ENCODE data around the gene MADCAM1. TPM values are rescaled to one million over a fixed set of nuclear protein-coding genes. Genes with fewer than 3 reads are reported as not detected.

Gene MADCAM1
- total RNA-seq, 1 donor from 2014 or later: 0.98 TPM

DNA sequence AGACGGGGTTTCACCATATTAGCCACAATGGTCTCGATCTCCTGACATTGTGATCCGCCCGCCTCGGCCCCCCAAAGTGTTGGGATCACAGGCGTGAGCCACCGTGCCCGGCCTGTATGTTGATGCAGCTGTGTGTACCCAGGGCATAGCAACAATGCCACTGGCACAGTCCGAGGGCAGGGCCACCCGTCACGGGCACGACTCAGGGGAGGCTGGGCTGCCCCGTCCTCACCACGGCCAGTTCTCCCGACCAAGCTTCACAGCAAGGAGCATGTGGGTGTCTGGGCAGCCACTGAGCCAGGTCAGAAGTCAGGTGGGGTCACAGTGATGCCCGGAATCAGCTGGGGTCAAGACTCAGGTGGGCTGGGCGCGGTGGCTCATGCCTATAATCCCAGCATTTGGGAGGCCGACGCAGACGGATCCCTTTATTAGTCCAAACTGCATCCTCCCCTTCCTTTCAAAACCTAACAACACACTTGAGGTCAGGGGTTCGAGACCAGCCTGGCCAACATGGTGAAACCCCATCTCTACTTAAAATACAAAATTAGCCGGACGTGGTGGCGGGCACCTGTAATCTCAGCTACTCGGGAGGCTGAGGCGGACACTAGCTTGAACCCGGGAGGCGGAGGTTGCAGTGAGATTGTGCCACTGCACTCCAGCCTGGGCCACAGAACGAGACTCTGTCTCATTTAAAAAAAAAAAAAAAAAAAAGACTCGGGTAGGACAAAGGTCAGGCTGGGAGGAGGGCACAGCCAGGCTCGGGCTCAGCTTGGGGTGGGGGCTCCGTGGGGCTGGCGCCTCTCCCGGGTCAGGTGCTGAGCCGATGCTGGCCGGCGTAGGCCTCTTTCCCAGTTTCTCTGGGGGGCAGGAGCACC lies 34.1 kb downstream of the MADCAM1 start:
- TF ChIP-seq, protein P1, sequence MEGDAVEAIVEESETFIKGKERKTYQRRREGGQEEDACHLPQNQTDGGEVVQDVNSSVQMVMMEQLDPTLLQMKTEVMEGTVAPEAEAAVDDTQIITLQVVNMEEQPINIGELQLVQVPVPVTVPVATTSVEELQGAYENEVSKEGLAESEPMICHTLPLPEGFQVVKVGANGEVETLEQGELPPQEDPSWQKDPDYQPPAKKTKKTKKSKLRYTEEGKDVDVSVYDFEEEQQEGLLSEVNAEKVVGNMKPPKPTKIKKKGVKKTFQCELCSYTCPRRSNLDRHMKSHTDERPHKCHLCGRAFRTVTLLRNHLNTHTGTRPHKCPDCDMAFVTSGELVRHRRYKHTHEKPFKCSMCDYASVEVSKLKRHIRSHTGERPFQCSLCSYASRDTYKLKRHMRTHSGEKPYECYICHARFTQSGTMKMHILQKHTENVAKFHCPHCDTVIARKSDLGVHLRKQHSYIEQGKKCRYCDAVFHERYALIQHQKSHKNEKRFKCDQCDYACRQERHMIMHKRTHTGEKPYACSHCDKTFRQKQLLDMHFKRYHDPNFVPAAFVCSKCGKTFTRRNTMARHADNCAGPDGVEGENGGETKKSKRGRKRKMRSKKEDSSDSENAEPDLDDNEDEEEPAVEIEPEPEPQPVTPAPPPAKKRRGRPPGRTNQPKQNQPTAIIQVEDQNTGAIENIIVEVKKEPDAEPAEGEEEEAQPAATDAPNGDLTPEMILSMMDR (IDR thresholded peaks at IDR 0.05; ENCODE audit: unreplicated experiment): no peak
- Mint-ChIP-seq H3K4me3 (peak overlapping the region; percentile 77), H3K27me3 (ENCODE audit: low read depth) (peaks cover 1% of the 10 kb centered on the region), H3K27ac (peak overlapping the region; percentile 79), H3K4me1 (peaks cover 20% of the 10 kb centered on the region), H3K36me3 (no peaks in the 10 kb centered on the region), H3K9me3 (no peaks in the 10 kb centered on the region)
- peak in 1 of 2 experiments; percentile 15 for DNase-seq (ENCODE audit: low spot score in 2 of 2, unreplicated experiment in 2 of 2)

DNA sequence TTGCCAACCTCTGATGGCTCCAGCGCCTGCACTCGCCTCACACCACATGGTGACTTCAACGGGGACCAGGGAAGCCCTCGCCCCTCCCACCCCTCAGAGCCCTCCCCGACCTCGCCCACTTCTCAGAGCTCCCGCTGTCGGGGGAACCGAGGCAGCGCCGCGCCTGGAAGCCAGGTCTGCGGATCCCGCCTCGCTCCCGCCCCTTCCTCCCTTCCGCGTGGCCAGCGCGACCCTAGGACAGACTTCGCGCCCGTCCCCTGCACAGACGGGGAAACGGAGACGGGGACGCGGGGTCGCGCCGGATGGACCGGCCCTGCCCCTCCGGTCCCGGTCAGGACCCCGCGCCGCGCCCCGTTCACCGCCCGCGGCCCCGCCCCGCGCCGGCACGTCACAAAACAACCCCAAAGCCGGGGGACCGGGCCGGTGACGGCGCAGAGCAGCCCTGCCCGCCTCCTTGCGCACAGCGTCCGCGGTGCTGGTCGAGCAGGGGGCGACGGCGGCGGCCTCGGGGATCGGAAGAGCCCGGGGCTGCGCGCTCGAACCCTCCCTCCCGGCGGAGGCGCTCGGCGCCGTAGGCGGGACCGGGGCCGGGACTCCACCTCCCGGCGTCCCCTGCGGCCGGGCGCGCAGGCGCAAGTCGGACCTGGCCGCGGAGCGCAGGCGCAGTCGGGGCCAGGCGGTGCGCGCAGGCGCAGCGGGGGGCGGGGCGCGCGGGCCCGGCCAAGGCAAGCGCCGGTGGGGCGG lies 34.9 kb downstream of the MADCAM1 start:
- no peaks in the 10 kb centered on the region for H3K36me3 Mint-ChIP-seq
- DNase-seq (ENCODE audit: low spot score in 2 of 2, unreplicated experiment in 2 of 2): peak; percentile 87 to 97
- H3K4me3 Mint-ChIP-seq: peak overlapping the region; percentile 77
- peak overlapping the region; percentile 79 for H3K27ac Mint-ChIP-seq
- no peaks in the 10 kb centered on the region for H3K27me3 Mint-ChIP-seq (ENCODE audit: low read depth)
- TF ChIP-seq, protein P1 (IDR thresholded peaks at IDR 0.05; ENCODE audit: unreplicated experiment): no peak
- peaks cover 18% of the 10 kb centered on the region for H3K4me1 Mint-ChIP-seq
- H3K9me3 Mint-ChIP-seq: no peaks in the 10 kb centered on the region

DNA sequence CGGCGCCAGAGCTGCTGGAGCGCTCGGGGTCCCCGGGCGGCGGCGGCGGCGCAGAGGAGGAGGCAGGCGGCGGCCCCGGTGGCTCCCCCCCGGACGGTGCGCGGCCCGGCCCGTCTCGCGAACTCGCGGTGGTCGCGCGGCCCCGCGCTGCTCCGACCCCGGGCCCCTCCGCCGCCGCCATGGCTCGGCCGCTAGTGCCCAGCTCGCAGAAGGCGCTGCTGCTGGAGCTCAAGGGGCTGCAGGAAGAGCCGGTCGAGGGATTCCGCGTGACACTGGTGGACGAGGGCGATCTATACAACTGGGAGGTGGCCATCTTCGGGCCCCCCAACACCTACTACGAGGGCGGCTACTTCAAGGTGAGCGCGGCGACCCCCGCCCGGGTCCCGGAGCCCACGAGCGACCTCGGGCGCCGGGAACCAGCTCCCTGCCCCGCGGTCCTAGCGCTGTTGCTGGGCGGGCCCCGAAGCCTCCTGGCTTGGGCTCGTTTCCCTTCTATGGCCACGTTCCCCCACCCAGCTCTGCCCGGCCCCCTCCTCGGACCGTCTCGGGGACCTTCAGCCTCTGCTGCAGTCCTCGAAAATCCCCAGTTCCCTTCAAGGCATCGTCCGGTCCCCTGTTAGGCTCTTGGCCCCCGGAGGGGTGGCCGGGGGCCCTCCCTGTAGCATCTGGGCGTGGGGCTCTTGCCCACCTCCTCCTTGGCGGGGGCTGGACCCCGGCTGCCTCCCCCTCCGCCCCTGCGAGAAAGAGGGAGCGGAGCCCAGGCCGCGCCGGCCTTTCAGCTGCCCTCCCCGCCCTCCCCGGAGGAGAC lies 35.7 kb downstream of the MADCAM1 start, which contains the start of gene CDC34:
CDC34 (plus strand) TSS at position 8 of the 808 bp plus-strand sequence; CDS start at position 180, 172 bp downstream.
- no peak for DNase-seq (ENCODE audit: low spot score in 2 of 2, unreplicated experiment in 2 of 2)
- Mint-ChIP-seq H3K27ac (peak within 1 kb of the TSS; percentile 98), H3K4me3 (peak within 1 kb of the TSS; percentile 91)

GRCh38 chr19:532561-533363 lies 36.5 kb downstream of the MADCAM1 start:
- DNase-seq (ENCODE audit: low spot score in 2 of 2, unreplicated experiment in 2 of 2): no peak
- Mint-ChIP-seq H3K4me3 (peak overlapping the region; percentile 91), H3K4me1 (peaks cover 18% of the 10 kb centered on the region), H3K27ac (peak overlapping the region; percentile 98), H3K36me3 (no peaks in the 10 kb centered on the region), H3K27me3 (ENCODE audit: low read depth) (no peaks in the 10 kb centered on the region), H3K9me3 (no peaks in the 10 kb centered on the region)
- TF ChIP-seq, protein P1 (IDR thresholded peaks at IDR 0.05; ENCODE audit: unreplicated experiment): no peak

More for the DNA sequence above, 35.7 kb downstream of the MADCAM1 start, which contains the start of gene CDC34:
- Mint-ChIP-seq H3K9me3 (no peaks in the 10 kb centered on the region), H3K27me3 (ENCODE audit: low read depth) (no peaks in the 10 kb centered on the region), H3K4me1 (peaks cover 18% of the 10 kb centered on the region), H3K36me3 (no peaks in the 10 kb centered on the region)
- TF ChIP-seq, protein P1 (IDR thresholded peaks at IDR 0.05; ENCODE audit: unreplicated experiment): no peak
